Vagina (tissue), 2 donors: Measurements from ENCODE around the gene ITSN1. TPM values are rescaled to one million over a fixed set of nuclear protein-coding genes. Genes with fewer than 3 reads are reported as not detected.
"Not testable (repeated sequence)": the region's sequence is repeated elsewhere in the genome, so short reads cannot be mapped to it uniquely, and the experiment has no call there.

Source experiments
- DNase-seq, 2 donors: peaks; one replicate each; pipeline ENCODE4 v3.0.0-alpha.2; 2017; ENCODE audit errors: extremely low spot score in 2 of 2
- H3K27ac ChIP-seq: fragments of 200-600 bp; sonication (generic); one replicate; pipeline ENCODE4 v1.5.1; 2019
- H3K27me3 ChIP-seq: fragments of 200-600 bp; sonication (generic); one replicate; pipeline ENCODE4 v1.5.1; 2019
- H3K36me3 ChIP-seq, 2 donors: fragments of 200-600 bp; sonication (generic); one replicate each; pipeline ENCODE4 v1.5.1; 2017 to 2019
- H3K4me1 ChIP-seq: fragments of 200-600 bp; sonication (generic); one replicate; pipeline ENCODE4 v1.5.1; 2019
- H3K4me3 ChIP-seq, 2 donors: fragments of 200-600 bp; sonication (generic); 1 replicate in 1 of 2; 2 replicates in 1 of 2; pipeline ENCODE4 v1.5.1; 2016 to 2019
- H3K9me3 ChIP-seq: fragments of 200-600 bp; sonication (generic); one replicate; pipeline ENCODE4 v1.5.1; 2019
- CTCF ChIP-seq, 3 experiments: fragments of 450-650 bp in 2 of 3; fragments of 200-600 bp in 1 of 3; sonication (generic) in 1 of 3; IDR thresholded peaks; one replicate each; pipeline ENCODE4 v1.5.1; 2017 to 2019; ENCODE audit warnings: antibody characterized with exemption in 3 of 3, mild to moderate bottlenecking in 2 of 3, moderate library complexity in 2 of 3
- POLR2A ChIP-seq, 2 donors: fragments of 450-650 bp; IDR thresholded peaks; one replicate each; pipeline ENCODE4 v1.6.1; 2017; ENCODE audit warnings: antibody characterized with exemption in 2 of 2, mild to moderate bottlenecking in 2 of 2, moderate library complexity in 2 of 2
- POLR2AphosphoS5 ChIP-seq, 2 donors: sonication (generic); formaldehyde crosslinking; IDR thresholded peaks; one replicate each; pipeline ENCODE4 v1.9.0; 2017; ENCODE audit warnings: antibody characterized with exemption in 2 of 2, mild to moderate bottlenecking in 2 of 2, low read depth in 1 of 2; ENCODE audit not compliant: insufficient read depth in 1 of 2
- intact Hi-C: fragments of 100-400 bp; cut with DNase I; formaldehyde crosslinking; loops from one replicate; pipeline ENCODE4 v1.15.1; 2023
- total RNA-seq: library from RNA; depleted of rRNA; stranded (reverse); fragments of >200 nt; gene quantifications from one replicate; pipeline ENCODE4 v1.2.3, GENCODE V29; 2016

The ITSN1 gene
- total RNA-seq, 1 donor from 2014 or later = 46.9 TPM

GRCh38 chr21:33618407-33618806 lies 23.9 kb upstream of the ITSN1 start:
- Histone ChIP-seq H3K9me3 (no peaks in the 10 kb centered on the region), H3K27me3 (no peaks in the 10 kb centered on the region), H3K36me3 (peaks cover 0 to 18% of the 10 kb centered on the region in 2 donors), H3K27ac (no peak overlapping the region), H3K4me3 (no peak overlapping the region), H3K4me1 (no peaks in the 10 kb centered on the region)
- no peak for DNase-seq
- no peak for TF ChIP-seq POLR2A (IDR thresholded peaks at IDR 0.05)
- no peak for TF ChIP-seq CTCF (IDR thresholded peaks at IDR 0.05)
- no peak for TF ChIP-seq POLR2AphosphoS5 (IDR thresholded peaks at IDR 0.05; ENCODE audit: insufficient read depth in 1 of 2, low read depth in 1 of 2)
- intact Hi-C loops = no loop called here

GRCh38 chr21:33619726-33620125 lies 22.6 kb upstream of the ITSN1 start:
- no peaks in the 10 kb centered on the region for H3K4me1 ChIP-seq
- no peaks in the 10 kb centered on the region for H3K9me3 ChIP-seq
- no peak for TF ChIP-seq POLR2AphosphoS5 (IDR thresholded peaks at IDR 0.05; ENCODE audit: insufficient read depth in 1 of 2, low read depth in 1 of 2)
- TF ChIP-seq POLR2A (IDR thresholded peaks at IDR 0.05) = no peak
- TF ChIP-seq CTCF (IDR thresholded peaks at IDR 0.05) = no peak
- no peak overlapping the region for H3K4me3 ChIP-seq
- peaks cover 0 to 18% of the 10 kb centered on the region in 2 donors for H3K36me3 ChIP-seq
- intact Hi-C loops = no loop called here
- H3K27ac ChIP-seq = no peak overlapping the region
- no peak for DNase-seq
- no peaks in the 10 kb centered on the region for H3K27me3 ChIP-seq

GRCh38 chr21:33622253-33622652 lies 20.0 kb upstream of the ITSN1 start:
- intact Hi-C loops = no loop called here
- Histone ChIP-seq H3K27me3 (no peaks in the 10 kb centered on the region), H3K27ac (no peak overlapping the region), H3K9me3 (no peaks in the 10 kb centered on the region), H3K4me3 (no peak overlapping the region), H3K4me1 (no peaks in the 10 kb centered on the region), H3K36me3 (peaks cover 0 to 18% of the 10 kb centered on the region in 2 donors)
- TF ChIP-seq POLR2AphosphoS5 (IDR thresholded peaks at IDR 0.05; ENCODE audit: insufficient read depth in 1 of 2, low read depth in 1 of 2) = no peak
- TF ChIP-seq POLR2A (IDR thresholded peaks at IDR 0.05) = no peak
- TF ChIP-seq CTCF (IDR thresholded peaks at IDR 0.05) = no peak
- no peak for DNase-seq

GRCh38 chr21:33626151-33626550 lies 16.1 kb upstream of the ITSN1 start:
- DNase-seq, H3K4me3 ChIP-seq, H3K9me3 ChIP-seq, H3K27ac ChIP-seq, intact Hi-C loops, H3K27me3 ChIP-seq, H3K4me1 ChIP-seq: not testable (repeated sequence)
- H3K36me3 ChIP-seq = peaks cover 0 to 20% of the 10 kb centered on the region in 2 donors

GRCh38 chr21:33634254-33634653 lies 8.0 kb upstream of the ITSN1 start:
- H3K36me3 ChIP-seq = peaks cover 0 to 8% of the 10 kb centered on the region in 2 donors
- TF ChIP-seq POLR2AphosphoS5 (IDR thresholded peaks at IDR 0.05; ENCODE audit: insufficient read depth in 1 of 2, low read depth in 1 of 2) = no peak
- peaks cover 15% of the 10 kb centered on the region for H3K4me1 ChIP-seq
- intact Hi-C loops = no loop called here
- no peak overlapping the region for H3K4me3 ChIP-seq
- no peak for DNase-seq
- H3K9me3 ChIP-seq = no peaks in the 10 kb centered on the region
- H3K27ac ChIP-seq = no peak overlapping the region
- H3K27me3 ChIP-seq = no peaks in the 10 kb centered on the region

GRCh38 chr21:33640697-33641351 lies 1.5 kb upstream of the ITSN1 start:
- Histone ChIP-seq H3K27me3 (no peaks in the 10 kb centered on the region), H3K4me3 (peak overlapping the region; percentile 85 to 91), H3K27ac (peak overlapping the region; percentile 90), H3K9me3 (no peaks in the 10 kb centered on the region), H3K36me3 (no peaks in the 10 kb centered on the region), H3K4me1 (peaks cover 48% of the 10 kb centered on the region)
- TF ChIP-seq POLR2A (IDR thresholded peaks at IDR 0.05) = no peak
- DNase-seq = no peak
- intact Hi-C loops = loop anchor here (10.0 kb wide), 2 partner anchors 164 to 254 kb away; no protein-coding TSS in a partner anchor
